GM12873 (cell line): ENCODE data around the gene GPRC5B.
A peak's percentile ranks its signal among the peaks of the same experiment; 100 is the strongest.

Source experiments
- CTCF ChIP-seq: IDR thresholded peaks from 2 replicates; pipeline ENCODE4 v1.5.1; 2012; ENCODE audit warnings: low read depth, mild to moderate bottlenecking, moderate library complexity, low read length, control low read depth; ENCODE audit not compliant: insufficient read depth; ENCODE audit errors: missing control alignments

Gene GPRC5B

DNA sequence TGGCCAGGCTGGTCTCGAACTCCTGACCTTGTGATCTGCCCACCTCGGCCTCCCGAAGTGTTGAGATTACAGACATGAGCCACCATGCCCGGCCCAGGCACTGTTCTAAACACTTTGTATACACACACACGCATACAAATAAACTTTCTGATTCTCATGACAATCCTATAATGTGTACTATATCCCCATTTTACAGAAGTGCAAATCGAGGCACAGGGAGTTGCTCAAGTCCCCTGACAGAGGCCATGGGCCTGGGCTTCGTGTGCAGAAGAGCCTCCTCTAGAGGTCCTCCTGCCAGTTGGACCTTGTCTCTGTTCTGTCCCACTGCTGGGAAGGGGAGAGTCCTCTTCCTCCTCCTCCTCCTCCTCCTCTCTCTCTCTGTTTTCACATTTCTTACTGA lies 9.9 kb upstream of the GPRC5B start:
- TF ChIP-seq CTCF, result no peak

DNA sequence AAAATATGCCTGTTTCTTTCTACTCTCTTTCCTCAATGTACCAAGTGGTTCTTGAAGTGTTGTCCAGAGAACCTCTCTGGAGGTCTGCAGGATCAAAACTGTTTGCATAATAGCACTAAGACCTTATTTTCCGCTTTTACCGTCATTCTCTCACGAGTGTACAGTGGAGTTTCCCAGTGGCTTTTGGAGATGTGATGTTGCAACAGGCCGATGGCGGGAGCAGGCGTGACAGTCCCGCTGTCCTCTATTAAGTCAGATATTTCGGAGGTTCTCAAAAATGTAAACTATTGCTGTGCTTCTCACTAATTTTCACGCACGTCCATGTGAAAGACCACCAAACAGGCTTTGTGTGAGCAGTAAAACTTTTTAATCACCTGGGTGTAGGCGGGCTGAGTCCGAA lies 8.3 kb upstream of the GPRC5B start:
- no peak for TF ChIP-seq CTCF

GRCh38 chr16:19890901-19891300 lies 6.3 kb upstream of the GPRC5B start:
- TF ChIP-seq CTCF, result no peak

DNA sequence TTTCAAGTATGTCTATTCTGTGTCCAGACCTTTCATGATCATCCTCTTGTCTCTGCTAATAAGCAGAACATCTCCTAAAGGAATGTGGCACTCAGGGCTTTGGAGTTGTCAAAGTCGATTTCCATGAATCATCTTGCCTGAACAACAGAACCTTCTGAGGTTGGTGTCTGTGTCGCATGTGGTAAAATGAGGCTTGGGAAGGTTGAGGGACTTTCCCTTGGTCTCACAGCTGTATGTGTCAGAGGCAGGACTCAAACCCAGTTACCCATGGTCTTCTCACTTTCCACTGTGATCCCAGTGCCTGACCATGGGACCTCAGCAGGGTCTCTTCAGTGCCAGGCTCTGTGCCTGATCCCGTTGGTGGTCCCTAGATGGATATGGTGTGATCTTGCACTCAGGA lies 4.2 kb upstream of the GPRC5B start:
- TF ChIP-seq CTCF, result no peak

DNA sequence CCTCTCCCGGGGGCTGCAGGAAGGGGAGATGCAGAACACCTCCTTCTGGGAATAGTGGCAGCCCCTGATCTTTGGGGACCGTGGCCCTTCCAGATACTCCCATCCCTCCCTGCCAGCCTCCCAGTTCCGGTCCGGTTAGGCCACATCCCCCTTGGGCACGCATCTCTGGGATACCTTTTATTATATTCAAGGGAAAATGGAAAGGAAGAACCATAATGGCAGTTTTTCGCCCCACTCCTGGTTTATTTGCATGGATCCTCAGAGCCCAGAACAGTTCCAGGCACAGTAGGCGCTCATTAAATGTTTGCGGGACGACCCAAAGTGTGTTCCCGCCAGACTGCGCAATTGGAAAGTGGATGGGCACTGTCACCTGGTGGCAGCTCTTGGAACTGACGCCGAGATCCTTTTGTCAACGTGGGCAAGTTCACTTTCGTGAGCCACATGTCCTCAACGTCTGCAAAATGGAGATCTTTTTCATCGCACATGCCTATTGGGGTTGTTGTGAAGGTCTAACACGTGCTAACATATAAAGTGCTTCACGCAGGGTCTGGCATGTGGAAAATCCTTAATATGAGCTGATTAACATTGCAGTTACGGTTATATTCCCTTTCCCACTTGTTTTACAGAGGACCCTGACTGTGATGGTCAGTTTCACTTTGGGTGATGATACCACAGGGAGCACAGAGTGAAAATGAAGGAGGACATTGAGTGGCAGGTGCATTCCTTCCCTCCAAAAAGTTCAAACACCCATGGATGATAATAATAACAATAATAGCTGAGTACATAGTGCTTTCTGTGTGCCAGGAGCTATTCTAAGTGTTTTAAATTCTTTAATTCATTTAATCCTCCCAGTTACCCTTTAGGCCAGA lies 1.7 kb upstream of the GPRC5B start:
- TF ChIP-seq CTCF, result peak; percentile 100

DNA sequence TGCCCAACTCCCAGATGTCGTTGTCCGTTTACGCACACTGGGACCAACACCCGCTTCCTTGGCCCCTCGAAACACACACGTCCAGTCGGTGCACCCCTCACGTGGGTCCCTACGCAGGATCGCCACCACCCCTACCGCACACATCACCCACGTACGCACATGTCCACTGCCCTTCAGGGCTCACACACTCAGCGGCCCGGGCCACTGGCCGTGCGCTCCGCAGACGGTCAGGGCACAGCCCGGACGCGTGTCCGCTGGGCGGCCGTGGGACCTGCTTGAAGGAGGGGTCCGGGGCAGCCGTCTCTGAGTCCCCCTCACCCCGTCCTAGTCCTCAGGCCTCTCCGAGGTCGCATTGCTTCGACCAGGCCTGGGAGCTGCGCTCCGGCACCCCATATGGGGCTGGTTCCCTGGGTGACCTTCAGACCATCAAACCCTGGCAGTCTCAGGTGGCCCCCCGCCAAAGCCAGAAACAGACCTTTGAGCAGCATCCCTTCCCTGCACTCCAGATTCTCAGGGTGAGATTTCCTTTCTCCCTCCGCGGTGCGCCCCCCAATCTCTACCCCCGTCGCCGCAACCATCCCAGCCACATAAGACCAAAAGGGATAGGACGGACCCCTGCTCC lies 914 bp upstream of the GPRC5B start:
- no peak for TF ChIP-seq CTCF

DNA sequence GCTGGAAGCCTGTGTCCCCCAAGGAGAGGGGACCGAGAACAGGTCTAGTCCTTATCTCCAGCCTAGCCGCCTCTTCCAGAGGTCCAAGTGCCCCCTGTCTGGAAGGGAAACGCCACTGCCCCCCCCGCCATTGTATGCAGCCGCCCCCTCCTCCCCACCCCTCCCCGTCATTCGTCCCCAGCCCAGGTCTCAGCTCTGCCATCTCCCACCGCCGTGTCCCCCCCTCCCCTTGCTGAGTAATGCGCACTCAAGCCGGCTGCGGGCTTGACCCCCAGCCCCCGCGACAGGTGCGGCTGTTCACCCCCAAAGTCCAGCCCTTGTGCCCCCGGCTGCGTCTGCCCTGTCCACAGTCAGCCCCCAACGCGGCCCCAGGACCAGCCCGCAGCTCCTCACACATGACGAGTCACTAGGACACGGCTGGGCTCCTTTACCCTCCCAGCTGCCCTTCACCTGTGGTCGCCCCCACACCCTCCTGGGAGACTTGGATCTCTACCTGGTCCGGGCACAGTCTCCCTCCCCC lies 622 bp downstream of the GPRC5B start:
- TF ChIP-seq CTCF, result no peak
